ENCODE measurements around the gene KIAA0408.

DNA sequence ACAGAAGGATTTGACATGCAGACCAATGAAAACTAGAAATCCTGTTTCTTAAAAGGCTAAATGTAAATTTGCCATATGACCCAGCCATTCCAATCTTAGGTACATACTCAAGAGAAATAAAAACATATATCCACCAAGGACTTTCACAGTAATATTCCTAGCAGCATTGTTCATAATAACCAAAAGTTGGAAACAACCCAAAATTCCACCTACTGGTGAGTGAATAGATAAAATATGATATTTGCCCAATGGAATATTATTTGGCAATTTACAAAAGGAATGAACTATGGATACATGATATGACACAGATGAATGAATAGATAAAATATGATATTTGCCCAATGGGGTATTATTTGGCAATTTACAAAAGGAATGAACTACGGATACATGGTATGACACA is 37.3 kb upstream of the KIAA0408 start:
- TF ChIP-seq EP300 (IDR thresholded peaks at IDR 0.05) (no peak), POLR2A (IDR thresholded peaks at IDR 0.05) (no peak)
- TF ChIP-seq, protein P1, sequence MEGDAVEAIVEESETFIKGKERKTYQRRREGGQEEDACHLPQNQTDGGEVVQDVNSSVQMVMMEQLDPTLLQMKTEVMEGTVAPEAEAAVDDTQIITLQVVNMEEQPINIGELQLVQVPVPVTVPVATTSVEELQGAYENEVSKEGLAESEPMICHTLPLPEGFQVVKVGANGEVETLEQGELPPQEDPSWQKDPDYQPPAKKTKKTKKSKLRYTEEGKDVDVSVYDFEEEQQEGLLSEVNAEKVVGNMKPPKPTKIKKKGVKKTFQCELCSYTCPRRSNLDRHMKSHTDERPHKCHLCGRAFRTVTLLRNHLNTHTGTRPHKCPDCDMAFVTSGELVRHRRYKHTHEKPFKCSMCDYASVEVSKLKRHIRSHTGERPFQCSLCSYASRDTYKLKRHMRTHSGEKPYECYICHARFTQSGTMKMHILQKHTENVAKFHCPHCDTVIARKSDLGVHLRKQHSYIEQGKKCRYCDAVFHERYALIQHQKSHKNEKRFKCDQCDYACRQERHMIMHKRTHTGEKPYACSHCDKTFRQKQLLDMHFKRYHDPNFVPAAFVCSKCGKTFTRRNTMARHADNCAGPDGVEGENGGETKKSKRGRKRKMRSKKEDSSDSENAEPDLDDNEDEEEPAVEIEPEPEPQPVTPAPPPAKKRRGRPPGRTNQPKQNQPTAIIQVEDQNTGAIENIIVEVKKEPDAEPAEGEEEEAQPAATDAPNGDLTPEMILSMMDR (IDR thresholded peaks at IDR 0.05) = no peak
